Measurements from ENCODE around the gene CACNA1A.

Gene CACNA1A

DNA sequence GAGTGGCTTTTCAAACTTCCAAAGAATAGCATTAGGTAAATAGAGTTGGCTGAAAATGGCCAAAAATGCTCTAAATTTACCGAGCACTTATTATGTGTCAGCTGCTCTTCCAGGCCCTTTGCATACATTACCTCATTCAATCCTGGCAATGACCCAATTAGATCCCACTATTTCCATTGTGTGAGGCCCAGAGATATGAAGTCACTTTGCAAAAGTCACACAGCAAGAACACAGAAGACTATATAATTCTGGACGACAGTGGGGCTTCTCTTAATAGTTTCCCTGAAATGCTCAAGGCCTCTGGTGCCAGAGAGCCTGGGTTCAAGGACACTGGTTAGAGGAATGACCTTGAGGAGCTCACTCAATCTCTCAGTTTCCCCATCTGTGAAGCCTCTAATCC lies 209.3 kb downstream of the CACNA1A start:
- no peak for TF ChIP-seq CTCF (IDR thresholded peaks at IDR 0.05; ENCODE audit: low read depth, low read length, missing control alignments)
- H3K4me3 ChIP-seq (ENCODE audit: low read depth, low read length): no peak overlapping the region
- DNase-seq (ENCODE audit: low read depth): no peak

DNA sequence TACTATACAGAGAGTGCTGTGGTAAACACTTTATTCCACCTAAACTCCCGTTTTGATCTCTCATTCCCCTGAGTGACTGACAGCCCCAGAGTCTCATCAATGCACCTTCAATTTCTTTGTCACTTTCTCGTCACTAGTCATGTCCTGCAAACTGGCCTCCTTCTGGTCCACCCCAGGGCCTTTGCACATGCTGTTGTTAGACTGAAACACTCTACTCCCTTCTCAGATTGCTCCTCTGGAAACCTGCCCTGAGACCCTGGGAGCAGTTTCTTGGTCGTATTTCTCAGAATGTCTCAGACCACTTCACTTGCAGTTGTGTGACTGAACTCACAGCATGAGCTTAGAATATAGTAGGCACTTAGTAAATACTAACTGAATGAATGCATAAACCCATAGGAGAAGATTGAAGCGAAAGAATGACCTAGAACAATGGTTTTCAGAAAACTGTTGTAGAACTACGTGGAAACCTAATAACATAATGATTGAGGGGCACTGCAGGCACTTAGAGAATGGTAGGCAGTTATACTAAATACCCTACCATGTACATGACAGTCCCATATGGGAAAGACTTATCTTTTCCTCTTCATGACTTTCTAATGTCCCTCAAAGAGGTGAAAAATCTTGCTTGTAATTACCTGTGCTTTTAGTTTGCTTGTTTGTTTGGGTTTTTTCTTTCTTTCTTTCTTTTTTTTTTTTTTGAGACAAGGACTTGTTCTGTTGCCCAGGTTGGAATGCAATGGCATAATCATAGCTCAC lies 211.3 kb downstream of the CACNA1A start:
- no peak for DNase-seq (ENCODE audit: low read depth)
- H3K4me3 ChIP-seq (ENCODE audit: low read depth, low read length): no peak overlapping the region
- no peak for TF ChIP-seq CTCF (IDR thresholded peaks at IDR 0.05; ENCODE audit: low read depth, low read length, missing control alignments)

- TF ChIP-seq CTCF (IDR thresholded peaks at IDR 0.05; ENCODE audit: low read depth, low read length, missing control alignments): no peak
- H3K4me3 ChIP-seq (ENCODE audit: low read depth, low read length): no peak overlapping the region
- DNase-seq (ENCODE audit: low read depth): no peak
Measured at GRCh38 chr19:13291913-13292312, 214.4 kb downstream of the CACNA1A start.

GRCh38 chr19:13290741-13291140 lies 215.5 kb downstream of the CACNA1A start:
- DNase-seq (ENCODE audit: low read depth): no peak
- H3K4me3 ChIP-seq (ENCODE audit: low read depth, low read length): no peak overlapping the region
- TF ChIP-seq CTCF (IDR thresholded peaks at IDR 0.05; ENCODE audit: low read depth, low read length, missing control alignments): no peak

DNA sequence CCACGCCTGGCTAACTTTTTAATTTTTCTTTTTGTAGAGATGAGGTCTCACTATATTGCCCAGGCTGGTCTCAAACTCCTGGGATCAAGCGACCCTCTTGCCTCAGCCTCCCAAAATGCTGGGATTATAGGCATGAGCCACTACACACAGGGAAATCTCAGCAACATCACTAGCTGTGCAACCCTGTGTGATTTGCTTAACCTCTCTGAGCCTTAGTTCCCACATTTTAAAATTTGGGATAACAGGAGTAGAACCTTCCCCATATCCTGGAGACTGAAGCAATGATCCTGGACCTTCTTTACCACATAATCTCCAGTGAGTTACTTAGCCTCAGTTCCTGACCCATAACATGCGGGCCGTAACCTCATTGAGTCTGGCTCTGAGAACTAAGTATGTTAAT lies 217.0 kb downstream of the CACNA1A start:
- DNase-seq (ENCODE audit: low read depth): no peak
- no peak for TF ChIP-seq CTCF (IDR thresholded peaks at IDR 0.05; ENCODE audit: low read depth, low read length, missing control alignments)
- H3K4me3 ChIP-seq (ENCODE audit: low read depth, low read length): no peak overlapping the region

DNA sequence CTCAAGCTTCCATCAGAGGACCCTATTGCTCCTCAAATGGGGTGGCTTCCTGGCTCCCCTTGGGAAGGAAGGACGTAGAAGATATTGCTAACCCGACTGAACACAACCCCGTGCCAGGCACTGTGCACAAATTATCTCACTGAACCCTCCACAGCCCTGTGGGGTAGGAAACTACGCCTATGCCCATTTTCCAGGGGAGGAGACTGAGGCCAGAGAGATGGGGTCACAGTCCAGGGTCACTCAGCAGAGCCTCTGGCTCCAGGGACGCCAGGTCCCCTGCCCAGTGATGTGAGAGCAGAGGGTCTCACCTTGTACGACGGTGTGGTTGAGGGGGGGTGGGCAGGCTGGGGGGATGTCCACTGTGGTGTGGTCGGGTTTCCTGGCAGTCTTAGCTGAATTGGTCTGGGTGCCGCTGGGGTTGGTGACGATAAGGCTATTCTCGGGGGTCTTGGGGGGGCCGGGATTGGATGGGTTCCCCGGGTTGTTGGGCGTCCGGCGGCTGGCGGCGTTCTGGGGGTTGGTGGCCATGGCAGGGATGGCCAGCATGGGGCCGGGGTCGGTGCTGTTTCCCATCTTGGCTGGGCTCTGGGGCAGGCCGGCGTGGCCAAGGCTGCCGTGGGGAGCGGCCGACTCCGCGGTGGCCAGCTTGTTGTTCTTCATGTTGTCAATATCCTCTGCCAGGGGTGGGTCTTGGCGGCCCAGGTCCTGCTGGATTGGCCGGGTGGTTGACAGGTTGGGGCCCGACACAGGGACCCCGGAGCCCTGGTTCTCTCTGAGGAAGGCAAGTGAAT lies 219.9 kb downstream of the CACNA1A start:
- no peak for DNase-seq (ENCODE audit: low read depth)
- no peak overlapping the region for H3K4me3 ChIP-seq (ENCODE audit: low read depth, low read length)
- no peak for TF ChIP-seq CTCF (IDR thresholded peaks at IDR 0.05; ENCODE audit: low read depth, low read length, missing control alignments)
